IPS-18a (cell line): ENCODE measurements around the gene GLI3.
A peak's percentile ranks its signal among the peaks of the same experiment; 100 is the strongest.

Experiments used
- H3K27ac ChIP-seq: one replicate; pipeline ENCODE4 v1.5.1; 2013; ENCODE audit warnings: low read length
- H3K27me3 ChIP-seq: one replicate; pipeline ENCODE4 v1.6.1; 2013; ENCODE audit warnings: mild to moderate bottlenecking, low read length; ENCODE audit not compliant: control insufficient read depth, insufficient read depth
- H3K36me3 ChIP-seq: one replicate; pipeline ENCODE4 v1.6.1; 2013; ENCODE audit warnings: low read depth, low read length; ENCODE audit not compliant: control insufficient read depth
- H3K4me1 ChIP-seq: one replicate; pipeline ENCODE4 v1.6.1; 2013; ENCODE audit warnings: low read depth, low read length; ENCODE audit not compliant: control insufficient read depth
- H3K4me3 ChIP-seq: one replicate; pipeline ENCODE4 v1.5.1; 2013; ENCODE audit warnings: low read length
- H3K9ac ChIP-seq: one replicate; pipeline ENCODE4 v1.6.1; 2013; ENCODE audit warnings: mild to moderate bottlenecking, low read length, moderate library complexity
- H3K9me3 ChIP-seq: one replicate; pipeline ENCODE4 v1.6.1; 2013; ENCODE audit warnings: low read depth, low read length; ENCODE audit not compliant: control insufficient read depth

The GLI3 gene

GRCh38 chr7:41978858-41979257, 258.2 kb downstream of the GLI3 start:
- Histone ChIP-seq H3K4me3 (no peak overlapping the region), H3K36me3 (no peaks in the 10 kb centered on the region), H3K27me3 (no peaks in the 10 kb centered on the region), H3K9me3 (no peaks in the 10 kb centered on the region), H3K27ac (no peak overlapping the region), H3K4me1 (peaks cover 8% of the 10 kb centered on the region), H3K9ac (no peak overlapping the region)

DNA sequence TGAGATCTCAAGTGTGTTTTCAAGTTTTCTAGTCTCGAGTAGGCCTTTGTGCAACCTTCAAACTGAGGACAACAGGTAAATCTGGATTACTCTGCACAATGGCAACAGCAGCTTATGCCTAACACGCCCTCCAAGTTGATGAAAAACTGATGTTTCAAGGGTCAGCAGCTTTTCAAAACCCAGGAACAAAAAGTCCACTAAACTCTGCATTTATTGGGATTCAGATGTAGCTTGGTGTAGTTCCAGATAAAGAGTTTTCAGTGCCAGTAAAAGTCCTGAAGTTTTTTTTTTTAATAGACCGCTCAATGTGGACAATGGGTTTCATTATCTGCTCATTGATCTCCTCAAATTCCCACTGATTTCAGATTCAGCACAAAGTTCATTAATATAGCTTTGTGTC, 259.3 kb downstream of the GLI3 start:
- Histone ChIP-seq H3K9ac (peak overlapping the region; percentile 10), H3K27ac (no peak overlapping the region), H3K9me3 (no peaks in the 10 kb centered on the region), H3K4me1 (peaks cover 8% of the 10 kb centered on the region), H3K4me3 (no peak overlapping the region), H3K27me3 (no peaks in the 10 kb centered on the region), H3K36me3 (peaks cover 3% of the 10 kb centered on the region)

- H3K9ac ChIP-seq: peak overlapping the region; percentile 10
- H3K4me3 ChIP-seq: no peak overlapping the region
- no peak overlapping the region for H3K27ac ChIP-seq
- peaks cover 3% of the 10 kb centered on the region for H3K36me3 ChIP-seq
- no peaks in the 10 kb centered on the region for H3K9me3 ChIP-seq
- peaks cover 8% of the 10 kb centered on the region for H3K4me1 ChIP-seq
- H3K27me3 ChIP-seq: no peaks in the 10 kb centered on the region
These were observed 259.8 kb downstream of the GLI3 start for GRCh38 chr7:41977151-41977651.

GRCh38 chr7:41976411-41976810, 260.6 kb downstream of the GLI3 start:
- Histone ChIP-seq H3K27me3 (no peaks in the 10 kb centered on the region), H3K4me1 (peaks cover 8% of the 10 kb centered on the region), H3K27ac (no peak overlapping the region), H3K36me3 (peaks cover 3% of the 10 kb centered on the region), H3K9me3 (no peaks in the 10 kb centered on the region), H3K4me3 (no peak overlapping the region), H3K9ac (no peak overlapping the region)

GRCh38 chr7:41975849-41976248, 261.2 kb downstream of the GLI3 start:
- Histone ChIP-seq H3K36me3 (peaks cover 3% of the 10 kb centered on the region), H3K4me1 (peaks cover 8% of the 10 kb centered on the region), H3K9ac (no peak overlapping the region), H3K27ac (no peak overlapping the region), H3K27me3 (no peaks in the 10 kb centered on the region), H3K4me3 (no peak overlapping the region), H3K9me3 (no peaks in the 10 kb centered on the region)

GRCh38 chr7:41974870-41975557, 262.0 kb downstream of the GLI3 start:
- H3K4me3 ChIP-seq: no peak overlapping the region
- no peak overlapping the region for H3K9ac ChIP-seq
- peaks cover 3% of the 10 kb centered on the region for H3K36me3 ChIP-seq
- no peaks in the 10 kb centered on the region for H3K9me3 ChIP-seq
- H3K27me3 ChIP-seq: no peaks in the 10 kb centered on the region
- H3K4me1 ChIP-seq: peaks cover 8% of the 10 kb centered on the region
- H3K27ac ChIP-seq: no peak overlapping the region

DNA sequence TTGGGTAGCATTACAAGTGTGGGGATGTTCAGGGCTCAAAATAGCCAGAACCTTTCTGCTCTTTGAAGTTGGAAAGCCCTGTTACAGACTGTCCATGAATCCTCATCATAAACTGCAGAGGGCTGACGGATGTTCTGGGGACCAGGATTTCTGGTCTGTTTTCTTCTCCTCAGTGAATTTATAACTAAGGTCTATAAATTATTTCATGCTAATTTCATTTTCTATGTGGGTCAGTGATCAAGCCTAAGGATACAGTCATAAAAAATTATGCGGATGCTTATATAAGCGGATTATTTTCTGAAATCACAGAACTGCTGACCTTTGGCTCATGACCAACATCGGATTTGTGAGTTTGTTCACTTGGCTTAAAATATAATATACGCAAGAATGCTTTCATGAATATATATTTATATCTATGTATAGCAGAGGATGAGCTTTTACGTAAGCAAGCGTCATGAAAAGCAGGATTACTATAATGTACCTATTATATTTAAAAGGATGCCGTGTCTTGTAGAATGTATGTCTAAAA, 263.7 kb downstream of the GLI3 start:
- no peak overlapping the region for H3K9ac ChIP-seq
- H3K36me3 ChIP-seq: peaks cover 3% of the 10 kb centered on the region
- H3K4me3 ChIP-seq: no peak overlapping the region
- H3K9me3 ChIP-seq: no peaks in the 10 kb centered on the region
- no peak overlapping the region for H3K27ac ChIP-seq
- no peaks in the 10 kb centered on the region for H3K27me3 ChIP-seq
- H3K4me1 ChIP-seq: peaks cover 8% of the 10 kb centered on the region

DNA sequence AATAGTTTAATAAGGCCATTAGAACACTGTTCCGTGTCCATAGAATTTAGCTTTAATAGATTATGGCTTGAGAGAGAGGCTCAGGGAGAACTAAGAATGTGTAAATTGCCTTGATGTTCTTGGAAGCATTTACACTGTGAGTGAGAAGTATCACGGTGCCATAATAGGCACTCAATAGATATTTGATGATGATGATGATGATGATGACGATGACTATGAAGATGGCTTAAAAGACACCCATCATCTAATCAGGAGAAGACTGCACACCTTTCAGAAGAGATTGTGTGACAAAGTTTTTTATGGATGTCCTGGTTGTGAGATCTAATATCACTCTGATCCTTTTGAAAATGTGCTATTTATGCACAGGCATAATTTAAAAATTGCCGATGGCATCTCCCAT, 264.2 kb downstream of the GLI3 start:
- Histone ChIP-seq H3K9me3 (no peaks in the 10 kb centered on the region), H3K36me3 (peaks cover 3% of the 10 kb centered on the region), H3K4me3 (no peak overlapping the region), H3K27ac (no peak overlapping the region), H3K9ac (no peak overlapping the region), H3K4me1 (peaks cover 8% of the 10 kb centered on the region), H3K27me3 (no peaks in the 10 kb centered on the region)

- Histone ChIP-seq H3K27ac (no peak overlapping the region), H3K27me3 (no peaks in the 10 kb centered on the region), H3K4me3 (no peak overlapping the region), H3K9ac (no peak overlapping the region), H3K4me1 (peaks cover 3% of the 10 kb centered on the region), H3K9me3 (no peaks in the 10 kb centered on the region), H3K36me3 (peaks cover 6% of the 10 kb centered on the region)
These were observed 264.7 kb downstream of the GLI3 start for GRCh38 chr7:41972270-41972669.

GRCh38 chr7:41971640-41972187, 265.3 kb downstream of the GLI3 start:
- Histone ChIP-seq H3K36me3 (peaks cover 11% of the 10 kb centered on the region), H3K9me3 (no peaks in the 10 kb centered on the region), H3K9ac (no peak overlapping the region), H3K27me3 (no peaks in the 10 kb centered on the region), H3K4me1 (peaks cover 1% of the 10 kb centered on the region), H3K27ac (no peak overlapping the region), H3K4me3 (no peak overlapping the region)

DNA sequence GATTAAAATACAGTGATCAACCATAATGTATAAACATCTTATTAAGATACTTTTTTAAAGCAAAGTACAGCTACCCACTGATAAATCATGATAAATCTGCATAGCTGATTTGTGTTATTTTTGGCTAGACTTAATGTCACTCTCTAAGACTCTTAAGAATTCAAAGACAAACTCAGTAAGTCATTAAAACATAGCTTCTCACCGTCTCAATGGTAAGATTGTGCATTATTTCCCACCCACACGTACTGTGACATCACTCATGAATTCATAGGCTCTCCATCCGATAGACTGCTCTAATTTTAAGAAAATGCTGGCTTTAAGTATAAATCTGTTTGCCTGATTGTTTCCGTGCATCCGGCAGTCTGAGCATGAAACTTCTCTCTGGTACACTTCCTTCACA, 266.1 kb downstream of the GLI3 start:
- Histone ChIP-seq H3K4me3 (no peak overlapping the region), H3K4me1 (no peaks in the 10 kb centered on the region), H3K36me3 (peaks cover 12% of the 10 kb centered on the region), H3K27me3 (no peaks in the 10 kb centered on the region), H3K27ac (no peak overlapping the region), H3K9me3 (no peaks in the 10 kb centered on the region), H3K9ac (no peak overlapping the region)
